Testis (tissue), 2 donors: Measurements from ENCODE around the gene ANKRD33B.

Experiments
- POLR2A ChIP-seq: fragments of 450-650 bp; IDR thresholded peaks from one replicate; pipeline ENCODE4 v1.6.1; 2017; ENCODE audit warnings: antibody characterized with exemption, mild to moderate bottlenecking, moderate library complexity
- TF ChIP-seq, protein P1 (sequence below), 3 experiments: fragments of 450-650 bp in 2 of 3; fragments of 200-600 bp in 1 of 3; sonication (generic) in 1 of 3; IDR thresholded peaks; one replicate each; pipeline ENCODE4 v1.5.1; 2016 to 2019; ENCODE audit warnings: antibody characterized with exemption in 3 of 3, mild to moderate bottlenecking in 2 of 3, moderate library complexity in 1 of 3

GRCh38 chr5:10685115-10685521 is 121.2 kb downstream of the ANKRD33B start:
- no peak for TF ChIP-seq POLR2A
- TF ChIP-seq, protein P1, sequence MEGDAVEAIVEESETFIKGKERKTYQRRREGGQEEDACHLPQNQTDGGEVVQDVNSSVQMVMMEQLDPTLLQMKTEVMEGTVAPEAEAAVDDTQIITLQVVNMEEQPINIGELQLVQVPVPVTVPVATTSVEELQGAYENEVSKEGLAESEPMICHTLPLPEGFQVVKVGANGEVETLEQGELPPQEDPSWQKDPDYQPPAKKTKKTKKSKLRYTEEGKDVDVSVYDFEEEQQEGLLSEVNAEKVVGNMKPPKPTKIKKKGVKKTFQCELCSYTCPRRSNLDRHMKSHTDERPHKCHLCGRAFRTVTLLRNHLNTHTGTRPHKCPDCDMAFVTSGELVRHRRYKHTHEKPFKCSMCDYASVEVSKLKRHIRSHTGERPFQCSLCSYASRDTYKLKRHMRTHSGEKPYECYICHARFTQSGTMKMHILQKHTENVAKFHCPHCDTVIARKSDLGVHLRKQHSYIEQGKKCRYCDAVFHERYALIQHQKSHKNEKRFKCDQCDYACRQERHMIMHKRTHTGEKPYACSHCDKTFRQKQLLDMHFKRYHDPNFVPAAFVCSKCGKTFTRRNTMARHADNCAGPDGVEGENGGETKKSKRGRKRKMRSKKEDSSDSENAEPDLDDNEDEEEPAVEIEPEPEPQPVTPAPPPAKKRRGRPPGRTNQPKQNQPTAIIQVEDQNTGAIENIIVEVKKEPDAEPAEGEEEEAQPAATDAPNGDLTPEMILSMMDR (IDR thresholded peaks at IDR 0.05) = no peak
